Inferior parietal cortex (tissue), 1 donor: ENCODE data around the gene TBX19.
"Not testable (repeated sequence)": the region's sequence is repeated elsewhere in the genome, so short reads cannot be mapped to it uniquely, and the experiment has no call there.

Source experiments
- DNase-seq: peaks from one replicate; pipeline ENCODE4 v3.0.0-alpha.2; 2016; ENCODE audit errors: extremely low spot score

TBX19 gene

GRCh38 chr1:168320800-168321450 is 40.2 kb downstream of the TBX19 start:
- DNase-seq = peak; percentile 40

DNA sequence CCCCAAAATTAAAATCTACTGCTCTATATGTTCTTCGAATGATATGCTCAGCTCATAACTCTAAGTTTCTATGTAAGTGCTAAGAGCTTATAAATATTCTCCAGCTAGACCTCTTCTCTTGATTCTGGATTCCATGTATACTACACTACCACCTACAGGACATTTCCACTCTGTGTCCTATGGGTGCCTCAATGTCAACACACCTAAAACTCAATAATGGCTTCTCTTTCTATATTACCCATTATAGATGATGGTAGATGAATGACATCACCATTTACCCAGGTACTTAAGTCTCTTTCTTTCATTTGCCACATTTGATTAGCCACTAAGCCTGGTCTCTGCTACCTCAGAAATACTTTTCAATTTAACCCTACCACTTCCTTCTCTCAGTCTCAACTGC is 41.3 kb downstream of the TBX19 start:
- DNase-seq = no peak

- no peak for DNase-seq
Measured at GRCh38 chr1:168324745-168325425, 44.2 kb downstream of the TBX19 start.

GRCh38 chr1:168328731-168329364 is 48.2 kb downstream of the TBX19 start:
- DNase-seq = no peak

DNA sequence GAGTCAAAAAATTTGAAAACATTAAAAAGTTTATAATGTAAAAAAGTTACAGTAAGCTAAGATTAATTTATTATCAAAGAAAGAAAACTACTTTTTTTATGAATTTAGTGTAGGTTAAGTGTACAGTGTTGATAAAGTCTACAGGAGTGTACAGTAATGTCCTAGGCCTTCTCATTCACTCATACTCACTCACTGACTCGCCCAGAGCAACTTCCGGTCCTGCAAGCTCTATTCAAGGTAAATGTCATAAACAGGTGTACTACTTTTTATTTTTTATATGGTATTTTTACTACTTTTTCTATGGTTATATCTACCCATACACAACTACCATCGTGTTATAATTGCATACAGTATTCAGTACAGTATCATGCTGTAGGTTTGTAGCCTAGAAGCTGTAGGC is 49.6 kb downstream of the TBX19 start:
- no peak for DNase-seq

DNA sequence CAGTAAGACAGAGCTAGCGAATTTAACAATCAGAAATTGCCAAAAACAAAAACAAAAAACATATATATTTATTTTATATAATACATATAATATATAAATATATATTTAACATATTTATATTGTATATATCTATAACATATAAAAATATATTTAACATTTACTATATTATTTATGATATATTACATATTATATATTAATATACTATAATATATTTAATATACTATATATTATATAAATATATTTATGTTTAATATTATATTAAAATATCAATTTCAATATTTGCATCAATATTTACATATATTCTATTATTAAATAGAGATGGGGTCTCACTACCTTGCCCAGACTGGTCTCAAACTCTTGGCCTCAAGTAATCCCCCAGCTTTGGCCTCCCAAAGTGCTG is 50.9 kb downstream of the TBX19 start:
- no peak for DNase-seq

GRCh38 chr1:168333562-168334276 is 53.0 kb downstream of the TBX19 start:
- no peak for DNase-seq

DNA sequence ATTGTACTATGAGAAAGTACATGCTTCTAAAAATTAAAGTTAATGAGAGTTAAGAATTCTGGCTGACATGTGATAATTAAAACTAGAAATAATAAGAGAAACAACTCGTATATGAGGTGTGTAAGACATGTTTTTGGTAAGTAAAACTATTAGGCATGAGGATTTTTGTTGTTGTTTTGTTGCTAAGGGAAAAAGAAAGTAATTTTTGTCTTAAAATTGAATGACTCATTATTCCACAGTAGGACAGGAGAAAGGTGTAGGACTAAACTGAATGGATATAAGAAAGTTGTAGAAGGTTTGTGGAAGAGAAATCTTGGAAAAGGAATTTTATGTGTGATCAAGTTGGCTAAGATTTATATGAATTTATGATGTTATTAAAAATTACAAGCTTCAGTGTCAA is 54.8 kb downstream of the TBX19 start:
- DNase-seq = no peak

- DNase-seq = no peak
Measured at GRCh38 chr1:168338589-168339503, 58.2 kb downstream of the TBX19 start.

GRCh38 chr1:168340781-168341482 is 60.3 kb downstream of the TBX19 start:
- no peak for DNase-seq

DNA sequence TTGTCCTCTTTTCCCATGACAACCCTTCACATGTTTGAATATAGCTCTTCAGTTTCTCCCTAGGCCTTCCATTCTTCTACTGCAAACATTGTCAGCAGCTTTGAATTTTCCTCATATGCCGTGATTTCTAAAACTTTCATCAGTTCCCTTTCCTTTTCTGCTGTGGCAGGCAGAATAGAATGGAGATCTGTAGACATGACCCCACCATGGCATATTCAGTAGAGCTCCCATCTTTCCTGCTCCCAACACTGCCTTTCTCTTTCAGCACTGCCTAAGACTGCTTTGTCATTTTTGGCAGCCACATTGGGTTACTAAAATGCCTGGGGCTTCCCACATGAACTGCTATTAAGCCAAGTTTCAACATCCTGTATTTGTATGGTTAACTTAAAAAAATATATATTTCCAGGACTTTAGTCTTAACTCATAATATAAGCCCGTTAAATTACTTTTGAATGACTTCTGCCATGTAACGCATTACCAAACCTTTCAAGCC is 60.9 kb downstream of the TBX19 start:
- DNase-seq = no peak

DNA sequence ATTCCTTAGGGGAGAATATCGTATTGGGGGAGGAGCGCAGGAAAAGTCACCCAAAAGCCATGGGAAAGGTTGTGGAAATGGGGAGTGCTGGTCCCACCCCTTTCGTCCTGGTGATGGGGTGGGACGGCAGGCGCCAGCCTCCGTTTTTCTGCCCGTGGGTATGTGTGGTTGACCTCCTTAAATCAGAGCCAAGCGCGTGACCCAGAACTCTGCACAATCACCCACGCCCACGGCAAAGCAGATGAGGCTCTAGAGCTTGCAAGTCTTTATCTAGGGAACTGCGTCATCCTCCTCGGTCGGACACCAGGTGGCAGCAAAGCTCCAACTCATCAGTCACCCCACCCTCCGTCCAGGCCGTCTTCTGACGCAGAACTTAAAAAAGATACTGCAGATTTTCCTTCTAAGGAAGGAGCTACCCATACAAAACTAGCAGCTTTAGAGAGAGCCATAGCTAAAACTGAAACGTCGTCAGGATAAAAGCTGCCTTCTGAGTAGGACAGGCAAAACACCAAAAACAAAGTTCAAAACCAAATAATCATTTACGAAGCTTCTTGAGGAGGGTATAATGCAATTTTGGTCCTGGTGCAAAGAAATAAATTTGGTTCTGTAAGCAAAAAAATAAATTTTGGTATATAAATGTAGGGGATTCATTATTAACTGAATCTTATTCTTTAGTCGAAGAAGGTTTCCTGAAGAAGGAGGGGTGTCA is 62.0 kb downstream of the TBX19 start:
- peak; percentile 91 for DNase-seq

DNA sequence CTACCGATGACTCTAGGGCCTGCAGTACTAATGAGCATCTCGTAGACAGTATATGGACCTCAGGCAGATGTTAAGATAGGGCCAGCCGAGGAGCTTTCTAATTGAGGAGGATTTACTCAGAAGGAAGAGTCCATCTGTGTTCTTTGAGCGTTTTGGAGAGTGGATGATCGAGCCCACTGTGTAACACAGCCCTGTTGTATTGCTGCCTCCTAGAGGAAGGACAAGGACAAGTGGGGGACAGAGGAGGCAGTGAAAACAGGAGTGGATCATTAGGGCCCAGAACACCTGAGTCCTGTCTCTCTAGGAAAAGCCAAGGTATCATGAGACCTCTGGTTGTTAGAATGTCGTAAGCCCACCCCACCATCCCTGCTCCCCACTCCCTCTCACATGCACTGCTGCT is 62.9 kb downstream of the TBX19 start:
- DNase-seq = no peak

- DNase-seq = no peak
Measured at GRCh38 chr1:168344517-168344916, 63.8 kb downstream of the TBX19 start.

DNA sequence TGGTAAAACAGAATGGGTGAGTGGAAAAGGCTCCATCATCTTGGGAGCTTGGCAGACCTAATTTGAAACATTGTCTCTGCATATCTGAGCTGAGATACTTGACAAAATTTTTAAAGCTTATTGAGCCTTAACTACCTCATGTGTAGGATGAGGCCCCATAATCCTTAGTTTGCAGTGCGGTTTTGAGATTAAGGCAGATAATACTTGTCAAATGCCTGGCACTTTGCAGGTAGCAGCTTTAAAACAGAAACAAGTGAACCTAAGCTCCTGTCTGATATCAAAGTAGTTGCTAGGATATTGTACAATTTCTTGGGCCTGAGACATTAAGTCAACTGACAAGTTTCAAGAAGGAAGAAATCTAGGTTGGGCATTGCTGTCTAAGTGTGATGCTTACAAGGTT is 65.3 kb downstream of the TBX19 start:
- no peak for DNase-seq

GRCh38 chr1:168347630-168348029 is 67.0 kb downstream of the TBX19 start:
- no peak for DNase-seq

GRCh38 chr1:168348146-168348709 is 67.6 kb downstream of the TBX19 start:
- no peak for DNase-seq

DNA sequence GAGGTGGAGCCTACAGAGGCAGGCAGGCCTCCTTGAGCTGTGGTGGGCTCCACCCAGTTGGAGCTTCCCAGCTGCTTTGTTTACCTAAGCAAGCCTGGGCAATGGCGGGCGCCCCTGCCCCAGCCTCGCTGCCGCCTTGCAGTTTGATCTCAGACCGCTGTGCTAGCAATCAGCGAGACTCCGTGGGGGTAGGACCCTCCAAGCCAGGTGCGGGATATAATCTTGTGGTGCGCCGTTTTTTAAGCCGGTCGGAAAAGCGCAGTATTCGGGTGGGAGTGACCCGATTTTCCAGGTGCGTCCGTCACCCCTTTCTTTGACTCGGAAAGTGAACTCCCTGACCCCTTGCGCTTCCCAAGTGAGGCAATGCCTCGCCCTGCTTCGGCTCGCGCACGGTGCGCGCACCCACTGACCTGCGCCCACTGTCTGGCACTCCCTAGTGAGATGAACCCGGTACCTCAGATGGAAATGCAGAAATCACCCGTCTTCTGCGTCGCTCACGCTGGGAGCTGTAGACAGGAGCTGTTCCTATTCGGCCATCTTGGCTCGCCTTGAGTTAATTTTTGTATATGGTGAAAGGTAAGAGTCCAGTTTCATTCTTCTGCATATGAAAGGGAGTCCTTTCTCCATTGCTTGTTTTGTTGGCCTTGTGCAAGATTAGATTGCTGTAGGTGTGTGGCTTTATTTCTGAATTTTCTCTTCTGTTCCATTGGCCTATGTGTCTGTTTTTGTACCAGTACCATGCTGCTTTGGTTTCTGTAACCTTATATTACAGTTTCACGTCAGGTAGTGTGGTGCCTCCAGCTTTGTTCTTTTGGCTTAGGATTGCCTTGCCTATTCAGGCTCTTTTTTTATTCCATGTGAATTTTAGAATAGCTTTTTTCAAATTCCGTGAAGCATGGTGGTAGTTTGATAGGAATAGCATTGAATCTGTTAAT is 73.9 kb downstream of the TBX19 start:
- not testable (repeated sequence) for DNase-seq
